NCI-H82 (cell line): ENCODE results near the gene ATXN3L.
A peak's percentile ranks its signal among the peaks of the same experiment; 100 is the strongest.

ENCODE experiments used
- DNase-seq: peaks from one replicate; lab custom pipeline; 2025; lab: John Stamatoyannopoulos, UW

ATXN3L gene

GRCh38 chrX:13319953-13320352 is at the start of gene ATXN3L:
Gene ATXN3L (minus strand): TSS chrX:13320053. CDS start chrX:13319934, 119 bp downstream.
- DNase-seq, result no peak

- peak; percentile 76 for DNase-seq
These were observed 49.6 kb upstream of the ATXN3L start for GRCh38 chrX:13369256-13370030.

- no peak for DNase-seq
These were observed 48.1 kb upstream of the ATXN3L start for GRCh38 chrX:13367950-13368349.

GRCh38 chrX:13366698-13367097 is 46.8 kb upstream of the ATXN3L start:
- no peak for DNase-seq

- DNase-seq, result no peak
These were observed 45.3 kb upstream of the ATXN3L start for GRCh38 chrX:13365161-13365560.

GRCh38 chrX:13364230-13364857 is 44.5 kb upstream of the ATXN3L start:
- DNase-seq, result peak; percentile 39

- DNase-seq, result peak; percentile 7
These were observed 40.3 kb upstream of the ATXN3L start for GRCh38 chrX:13360146-13360545.

GRCh38 chrX:13357925-13358324 is 38.1 kb upstream of the ATXN3L start:
- peak; percentile 45 for DNase-seq

GRCh38 chrX:13346646-13347045 is 26.8 kb upstream of the ATXN3L start:
- no peak for DNase-seq

GRCh38 chrX:13345438-13345837 is 25.6 kb upstream of the ATXN3L start:
- DNase-seq, result no peak

GRCh38 chrX:13345037-13345436 is 25.2 kb upstream of the ATXN3L start:
- no peak for DNase-seq

- DNase-seq, result no peak
These were observed 21.7 kb upstream of the ATXN3L start for GRCh38 chrX:13341491-13342101.

- DNase-seq, result no peak
These were observed 20.4 kb upstream of the ATXN3L start for GRCh38 chrX:13340182-13340791.

GRCh38 chrX:13339607-13340006 is 19.8 kb upstream of the ATXN3L start:
- no peak for DNase-seq

GRCh38 chrX:13338996-13339515 is 19.2 kb upstream of the ATXN3L start:
- no peak for DNase-seq

- no peak for DNase-seq
These were observed 14.6 kb upstream of the ATXN3L start for GRCh38 chrX:13334491-13334890.

- no peak for DNase-seq
These were observed 10.6 kb upstream of the ATXN3L start for GRCh38 chrX:13330446-13330845.

- no peak for DNase-seq
These were observed 7.8 kb upstream of the ATXN3L start for GRCh38 chrX:13327666-13328065.

- DNase-seq, result no peak
These were observed 3.4 kb upstream of the ATXN3L start for GRCh38 chrX:13323241-13323640.

GRCh38 chrX:13317366-13317765 is 2.5 kb downstream of the ATXN3L start:
- no peak for DNase-seq

- DNase-seq, result no peak
These were observed 8.3 kb downstream of the ATXN3L start for GRCh38 chrX:13311560-13311959.

- no peak for DNase-seq
These were observed 10.2 kb downstream of the ATXN3L start for GRCh38 chrX:13309631-13310030.

GRCh38 chrX:13307041-13307440 is 12.8 kb downstream of the ATXN3L start:
- DNase-seq, result peak; percentile 8
